ENCODE measurements around the gene LTB.

LTB gene

DNA sequence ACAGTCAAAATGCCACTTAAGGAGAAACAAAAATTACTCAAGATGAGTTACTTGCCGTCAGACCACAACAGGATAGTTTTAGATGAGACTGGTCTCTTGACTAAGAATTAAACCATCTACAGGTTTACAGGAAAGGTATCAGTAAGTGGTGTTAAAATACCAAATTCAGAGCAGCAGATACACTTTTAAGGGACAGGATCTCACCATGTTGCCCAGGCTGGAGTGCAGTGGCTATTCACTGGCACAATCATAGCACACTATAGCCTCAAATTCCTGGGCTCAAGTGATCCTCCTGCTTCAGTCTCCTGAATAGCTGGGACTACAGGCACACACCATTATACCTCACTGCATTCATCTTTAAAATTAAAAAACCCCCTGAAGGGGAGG, 48.8 kb downstream of the LTB start:
- Histone ChIP-seq H3K36me3 (ENCODE audit: control insufficient read depth, insufficient read depth, low read length) (peaks cover 94% of the 10 kb centered on the region), H3K27ac (ENCODE audit: low read depth, low read length, severe bottlenecking) (no peak overlapping the region), H3K9me3 (ENCODE audit: control insufficient read depth, low read length) (no peaks in the 10 kb centered on the region), H3K4me1 (ENCODE audit: control insufficient read depth, insufficient read depth, low read length, poor library complexity, severe bottlenecking) (peaks cover 2% of the 10 kb centered on the region), H3K4me3 (ENCODE audit: extremely low read depth, insufficient read depth, low read length, poor library complexity, severe bottlenecking) (no peak overlapping the region)
- WGBS, 2 experiments (ENCODE audit: insufficient coverage in 2 of 2): 100% methylated on average over 1 of the region's 1 CpG; no CpG with 5 or more reads in 1 of the 2 experiments

DNA sequence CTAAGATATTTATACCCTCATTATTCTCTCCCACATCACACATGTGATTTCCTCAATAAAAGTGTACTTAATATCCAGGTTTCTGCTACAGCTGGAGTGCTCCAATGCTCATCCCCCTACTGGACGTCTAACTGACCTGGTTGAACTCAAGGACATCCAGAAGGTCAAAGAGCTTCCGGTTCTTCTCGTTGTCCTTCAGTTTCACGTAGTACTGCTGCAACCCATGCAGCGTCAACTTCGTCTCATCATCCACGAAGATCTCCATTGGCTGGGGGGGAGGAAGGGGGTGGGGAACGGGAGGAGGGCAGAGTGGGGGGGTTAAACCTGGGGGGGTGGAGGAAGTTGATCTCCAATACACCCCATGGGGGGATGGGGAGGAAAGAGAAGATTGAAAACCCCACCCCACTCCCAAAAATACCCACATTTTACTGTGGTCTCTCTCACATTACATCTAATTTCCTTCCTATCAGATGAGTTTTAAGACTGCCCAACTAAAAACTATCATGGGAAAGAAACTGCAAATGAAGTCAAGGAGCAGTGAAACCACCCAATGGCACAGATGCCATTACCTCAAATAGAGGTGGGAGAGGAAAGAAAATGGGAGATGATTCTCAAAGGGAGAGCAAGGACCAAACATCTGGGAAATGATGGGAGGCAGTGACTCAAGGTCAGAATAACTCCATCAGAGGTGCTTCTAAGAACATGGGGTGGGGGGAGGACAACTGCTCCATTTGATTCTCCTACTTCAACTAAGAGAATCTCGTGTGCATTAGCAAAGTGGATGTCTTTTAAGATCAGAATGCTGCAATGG, 49.4 kb downstream of the LTB start:
- Histone ChIP-seq H3K4me3 (ENCODE audit: extremely low read depth, insufficient read depth, low read length, poor library complexity, severe bottlenecking) (no peak overlapping the region), H3K27ac (ENCODE audit: low read depth, low read length, severe bottlenecking) (no peak overlapping the region), H3K36me3 (ENCODE audit: control insufficient read depth, insufficient read depth, low read length) (peaks cover 88% of the 10 kb centered on the region), H3K4me1 (ENCODE audit: control insufficient read depth, insufficient read depth, low read length, poor library complexity, severe bottlenecking) (no peaks in the 10 kb centered on the region), H3K9me3 (ENCODE audit: control insufficient read depth, low read length) (no peaks in the 10 kb centered on the region)
- WGBS, 2 experiments (ENCODE audit: insufficient coverage in 2 of 2): 92 to 97% methylated on average over 3 of the region's 9 CpGs

DNA sequence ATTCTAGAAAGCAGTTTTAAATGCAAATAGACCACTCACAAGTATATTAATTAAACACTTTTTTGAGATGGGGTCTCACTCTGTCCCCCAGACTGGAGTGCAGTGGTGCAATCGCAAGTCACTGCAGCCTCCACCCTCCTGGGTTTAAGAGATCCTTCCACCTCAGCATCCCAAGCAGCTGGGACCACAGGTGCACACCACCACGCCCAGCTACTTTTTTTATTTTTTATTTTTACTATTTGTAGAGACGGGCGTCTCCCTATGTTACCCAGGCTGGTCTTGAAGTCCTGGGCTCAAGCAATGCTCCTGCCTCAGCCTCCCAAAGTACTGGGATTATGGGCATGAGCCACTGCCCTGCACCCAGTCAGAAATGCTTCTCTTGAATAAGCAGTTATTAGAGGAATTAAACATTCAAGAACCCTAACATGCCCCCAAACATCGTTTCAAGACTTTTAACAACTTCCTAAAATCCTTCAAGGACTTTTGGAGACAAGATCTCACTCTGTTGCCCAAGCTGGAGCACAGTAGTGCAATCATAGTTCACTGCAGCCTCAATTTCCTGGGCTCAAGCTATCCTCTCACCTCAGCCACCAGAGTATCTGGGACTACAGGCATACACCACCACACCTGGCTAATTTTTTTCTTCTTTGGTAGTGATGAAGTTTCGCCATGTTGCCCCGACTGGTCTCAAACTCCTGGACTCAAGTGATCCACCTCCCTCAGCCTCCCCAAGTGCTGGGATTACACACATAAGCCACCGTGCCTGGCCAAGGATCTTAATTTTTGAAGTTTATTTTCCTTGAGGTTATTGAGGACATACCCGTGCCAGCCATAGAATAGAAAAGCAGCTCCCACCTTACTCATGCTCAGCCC, 50.2 kb downstream of the LTB start:
- Histone ChIP-seq H3K9me3 (ENCODE audit: control insufficient read depth, low read length) (no peaks in the 10 kb centered on the region), H3K4me3 (ENCODE audit: extremely low read depth, insufficient read depth, low read length, poor library complexity, severe bottlenecking) (no peak overlapping the region), H3K4me1 (ENCODE audit: control insufficient read depth, insufficient read depth, low read length, poor library complexity, severe bottlenecking) (no peaks in the 10 kb centered on the region), H3K27ac (ENCODE audit: low read depth, low read length, severe bottlenecking) (no peak overlapping the region), H3K36me3 (ENCODE audit: control insufficient read depth, insufficient read depth, low read length) (peaks cover 79% of the 10 kb centered on the region)
- 96 to 100% methylated on average over 4 to 9 of the region's 9 CpGs for WGBS, 2 experiments (ENCODE audit: insufficient coverage in 2 of 2)

DNA sequence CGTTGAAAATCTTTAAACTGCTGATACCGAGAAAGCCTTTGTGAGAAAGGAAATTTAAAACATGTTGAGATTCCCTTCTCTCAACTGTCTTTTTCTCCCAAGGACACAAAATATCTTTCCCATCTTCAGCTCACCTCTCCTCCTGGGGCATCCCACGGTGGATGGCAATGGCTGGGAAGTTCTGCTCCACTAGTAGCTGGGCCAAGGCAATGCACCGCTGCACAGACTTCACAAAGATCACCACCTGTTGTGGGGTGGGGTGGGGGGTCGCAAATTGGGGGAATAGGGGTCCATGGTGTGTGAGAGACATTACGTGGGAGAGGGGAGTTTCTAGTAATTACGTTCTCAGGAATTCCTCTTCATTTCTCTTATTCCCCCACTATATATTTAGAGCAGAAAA, 51.1 kb downstream of the LTB start:
- WGBS, 2 experiments (ENCODE audit: insufficient coverage in 2 of 2): 100% methylated on average over 2 of the region's 7 CpGs
- peaks cover 5% of the 10 kb centered on the region for H3K4me1 ChIP-seq (ENCODE audit: control insufficient read depth, insufficient read depth, low read length, poor library complexity, severe bottlenecking)
- peaks cover 71% of the 10 kb centered on the region for H3K36me3 ChIP-seq (ENCODE audit: control insufficient read depth, insufficient read depth, low read length)
- no peaks in the 10 kb centered on the region for H3K9me3 ChIP-seq (ENCODE audit: control insufficient read depth, low read length)
- no peak overlapping the region for H3K4me3 ChIP-seq (ENCODE audit: extremely low read depth, insufficient read depth, low read length, poor library complexity, severe bottlenecking)
- H3K27ac ChIP-seq (ENCODE audit: low read depth, low read length, severe bottlenecking): no peak overlapping the region

DNA sequence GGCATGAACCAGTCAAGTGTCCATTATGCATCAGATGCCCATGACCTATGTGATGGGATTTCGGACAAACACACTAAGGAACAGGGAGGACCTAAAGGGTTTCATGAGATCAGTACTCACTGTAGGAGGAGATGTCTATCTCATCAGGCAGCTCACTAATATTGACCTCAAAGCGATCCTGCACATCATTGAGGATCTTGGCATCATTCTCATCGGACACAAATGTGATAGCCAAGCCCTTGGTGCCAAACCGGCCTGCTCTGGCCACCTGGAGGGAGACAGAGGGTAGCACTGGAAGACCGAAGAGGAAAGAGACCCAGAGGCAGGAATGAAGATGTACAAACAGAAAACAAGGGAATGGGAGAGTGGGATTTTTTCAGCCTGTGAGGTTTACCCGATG, 51.6 kb downstream of the LTB start:
- Histone ChIP-seq H3K9me3 (ENCODE audit: control insufficient read depth, low read length) (no peaks in the 10 kb centered on the region), H3K27ac (ENCODE audit: low read depth, low read length, severe bottlenecking) (no peak overlapping the region), H3K36me3 (ENCODE audit: control insufficient read depth, insufficient read depth, low read length) (peaks cover 66% of the 10 kb centered on the region), H3K4me1 (ENCODE audit: control insufficient read depth, insufficient read depth, low read length, poor library complexity, severe bottlenecking) (peaks cover 10% of the 10 kb centered on the region), H3K4me3 (ENCODE audit: extremely low read depth, insufficient read depth, low read length, poor library complexity, severe bottlenecking) (no peak overlapping the region)
- WGBS, 2 experiments (ENCODE audit: insufficient coverage in 2 of 2): 94 to 95% methylated on average over 4 to 6 of the region's 6 CpGs

Measured in mesodermal cell (in vitro differentiated cells).